Astrocyte (in vitro differentiated cells and primary cell): ENCODE measurements around the gene ICAM5. TPM values are rescaled to one million over a fixed set of nuclear protein-coding genes. Genes with fewer than 3 reads are reported as not detected.

Experiments
- DNase-seq: peaks from one replicate; pipeline ENCODE4 v3.0.0-alpha.2; 2010; ENCODE audit warnings: low read depth
- FAIRE-seq: peaks from 2 replicates; lab custom pipeline; 2011; peaks lifted over from hg19 to GRCh38; lab: Jason Lieb, UNC
- H2AFZ ChIP-seq: 2 replicates; pipeline ENCODE4 v1.6.0; 2012; ENCODE audit warnings: low read depth, low read length, inconsistent platforms
- H3K27ac ChIP-seq: 2 replicates; pipeline ENCODE4 v1.5.1; 2011; ENCODE audit warnings: low read depth, low read length, inconsistent platforms
- H3K27me3 ChIP-seq: 2 replicates; pipeline ENCODE4 v1.6.0; 2011; ENCODE audit warnings: low read length, inconsistent platforms; ENCODE audit not compliant: insufficient read depth
- H3K36me3 ChIP-seq: 2 replicates; pipeline ENCODE4 v1.5.1; 2011; ENCODE audit warnings: low read length, inconsistent platforms; ENCODE audit not compliant: insufficient read depth
- H3K4me1 ChIP-seq: 2 replicates; pipeline ENCODE4 v1.5.1; 2011; ENCODE audit warnings: low read length, inconsistent platforms; ENCODE audit not compliant: insufficient read depth
- H3K4me2 ChIP-seq: 2 replicates; pipeline ENCODE4 v1.6.0; 2012; ENCODE audit warnings: low read length, inconsistent platforms
- H3K4me3 ChIP-seq: 2 replicates; pipeline ENCODE4 v1.5.1; 2011; ENCODE audit warnings: low read depth, mild to moderate bottlenecking, low read length, inconsistent platforms; ENCODE audit not compliant: insufficient read depth
- H3K79me2 ChIP-seq: 2 replicates; pipeline ENCODE4 v1.6.0; 2012; ENCODE audit warnings: mild to moderate bottlenecking, low read length, inconsistent platforms; ENCODE audit not compliant: insufficient read depth
- H3K9ac ChIP-seq: 2 replicates; pipeline ENCODE4 v1.6.0; 2012; ENCODE audit warnings: mild to moderate bottlenecking, low read length, inconsistent platforms
- H3K9me3 ChIP-seq: 2 replicates; pipeline ENCODE4 v1.5.1; 2012; ENCODE audit warnings: low read depth, mild to moderate bottlenecking, low read length, inconsistent platforms; ENCODE audit not compliant: insufficient read depth
- H4K20me1 ChIP-seq: 2 replicates; pipeline ENCODE4 v1.6.0; 2012; ENCODE audit warnings: low read length, inconsistent platforms; ENCODE audit not compliant: insufficient read depth
- H3K27ac Mint-ChIP-seq: one replicate; pipeline ENCODE4 v1.8.0; 2021; ENCODE audit warnings: mild to moderate bottlenecking, mixed read lengths; ENCODE audit not compliant: unreplicated experiment
- H3K27me3 Mint-ChIP-seq: one replicate; pipeline ENCODE4 v1.8.0; 2021; ENCODE audit warnings: low read depth, mixed read lengths; ENCODE audit not compliant: unreplicated experiment
- H3K36me3 Mint-ChIP-seq: one replicate; pipeline ENCODE4 v1.8.0; 2021; ENCODE audit warnings: low read depth, mixed read lengths; ENCODE audit not compliant: unreplicated experiment
- H3K4me1 Mint-ChIP-seq: one replicate; pipeline ENCODE4 v1.8.0; 2021; ENCODE audit warnings: low read depth, mixed read lengths; ENCODE audit not compliant: unreplicated experiment
- H3K4me3 Mint-ChIP-seq: one replicate; pipeline ENCODE4 v1.8.0; 2021; ENCODE audit warnings: mild to moderate bottlenecking, moderate library complexity, mixed read lengths; ENCODE audit not compliant: unreplicated experiment
- H3K9me3 Mint-ChIP-seq: one replicate; pipeline ENCODE4 v1.8.0; 2021; ENCODE audit warnings: mild to moderate bottlenecking, mixed read lengths; ENCODE audit not compliant: unreplicated experiment
- EZH2 ChIP-seq: IDR thresholded peaks from 2 replicates; pipeline ENCODE4 v1.6.1; 2012; ENCODE audit warnings: mild to moderate bottlenecking, low read length, inconsistent platforms; ENCODE audit not compliant: insufficient read depth
- total RNA-seq: library from RNA; stranded (reverse); gene quantifications from 2 replicates; pipeline ENCODE4 v1.2.1, GENCODE V29; 2021
- TF ChIP-seq, protein P1 (sequence below): IDR thresholded peaks from 2 replicates; pipeline ENCODE4 v1.5.1; 2011; ENCODE audit warnings: low read depth, mild to moderate bottlenecking, inconsistent platforms, low read length, moderate library complexity; ENCODE audit not compliant: insufficient read depth

The ICAM5 gene
- total RNA-seq, 1 donor from 2014 or later, result 0.07 TPM

DNA sequence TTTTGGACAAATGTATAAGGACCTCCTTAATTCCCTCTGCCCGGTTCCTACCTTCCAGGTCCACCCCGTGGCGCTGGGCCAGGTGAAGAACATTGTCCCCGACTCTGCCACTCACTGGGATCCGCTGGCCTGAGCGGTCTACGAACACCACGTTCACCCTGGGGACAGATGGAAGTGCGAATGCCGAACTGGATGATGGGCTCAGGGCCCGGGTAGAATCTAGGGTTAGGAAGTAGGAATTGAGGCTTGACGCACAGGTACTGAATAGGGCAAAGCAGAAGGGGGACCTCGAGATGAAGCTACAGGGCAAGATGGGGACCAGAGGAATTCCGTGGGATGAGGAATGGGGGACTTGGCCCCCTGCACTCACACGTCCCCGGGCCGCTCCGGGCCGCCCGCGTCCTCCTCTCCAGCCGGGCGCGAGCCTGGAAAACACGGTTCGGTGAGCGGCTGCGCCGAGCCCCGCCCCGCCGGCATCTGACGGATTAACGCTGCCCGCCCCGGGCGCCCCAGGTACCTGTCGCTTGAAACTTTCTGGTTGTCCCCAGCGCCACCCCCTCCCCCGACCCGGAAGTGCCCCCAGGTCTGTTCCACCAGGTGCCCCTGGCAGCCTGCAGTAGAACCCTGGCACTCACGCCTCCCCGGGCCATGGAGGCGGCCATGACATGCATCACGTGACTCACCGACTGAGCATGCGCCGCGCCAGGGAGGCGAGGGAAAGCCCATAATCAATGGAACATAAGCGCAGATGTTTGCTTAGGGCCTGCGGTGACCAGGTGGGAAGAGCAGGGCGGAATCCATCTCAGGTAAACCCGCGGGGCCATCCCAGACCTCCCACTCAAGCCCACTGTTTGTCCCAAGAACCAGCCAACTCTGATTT is 25.8 kb downstream of the ICAM5 start, which contains the start of gene FDX2:
FDX2 (minus strand) TSS at position 681 of the 880 bp plus-strand sequence; CDS start at position 662, 19 bp downstream.
- H3K27me3 ChIP-seq, result no peaks in the 10 kb centered on the region
- H3K36me3 ChIP-seq, result peaks cover 6% of the 10 kb centered on the region
- peak within 1 kb of the TSS; percentile 94 for H3K4me3 Mint-ChIP-seq
- H3K79me2 ChIP-seq, result peaks cover 6% of the 10 kb centered on the region
- H3K4me1 ChIP-seq, result no peaks in the 10 kb centered on the region
- no peaks in the 10 kb centered on the region for H3K9me3 ChIP-seq
- peak; percentile 43 for DNase-seq
- peaks cover 6% of the 10 kb centered on the region for H3K4me1 Mint-ChIP-seq
- TF ChIP-seq, protein P1, sequence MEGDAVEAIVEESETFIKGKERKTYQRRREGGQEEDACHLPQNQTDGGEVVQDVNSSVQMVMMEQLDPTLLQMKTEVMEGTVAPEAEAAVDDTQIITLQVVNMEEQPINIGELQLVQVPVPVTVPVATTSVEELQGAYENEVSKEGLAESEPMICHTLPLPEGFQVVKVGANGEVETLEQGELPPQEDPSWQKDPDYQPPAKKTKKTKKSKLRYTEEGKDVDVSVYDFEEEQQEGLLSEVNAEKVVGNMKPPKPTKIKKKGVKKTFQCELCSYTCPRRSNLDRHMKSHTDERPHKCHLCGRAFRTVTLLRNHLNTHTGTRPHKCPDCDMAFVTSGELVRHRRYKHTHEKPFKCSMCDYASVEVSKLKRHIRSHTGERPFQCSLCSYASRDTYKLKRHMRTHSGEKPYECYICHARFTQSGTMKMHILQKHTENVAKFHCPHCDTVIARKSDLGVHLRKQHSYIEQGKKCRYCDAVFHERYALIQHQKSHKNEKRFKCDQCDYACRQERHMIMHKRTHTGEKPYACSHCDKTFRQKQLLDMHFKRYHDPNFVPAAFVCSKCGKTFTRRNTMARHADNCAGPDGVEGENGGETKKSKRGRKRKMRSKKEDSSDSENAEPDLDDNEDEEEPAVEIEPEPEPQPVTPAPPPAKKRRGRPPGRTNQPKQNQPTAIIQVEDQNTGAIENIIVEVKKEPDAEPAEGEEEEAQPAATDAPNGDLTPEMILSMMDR, result no peak
- TF ChIP-seq EZH2, result no peak
- H3K36me3 Mint-ChIP-seq, result peaks cover 7% of the 10 kb centered on the region
- peak within 1 kb of the TSS; percentile 80 for H3K9ac ChIP-seq
- FAIRE-seq, result no peak
- no peaks in the 10 kb centered on the region for H4K20me1 ChIP-seq
- H3K27me3 Mint-ChIP-seq, result no peaks in the 10 kb centered on the region
- peak within 1 kb of the TSS; percentile 68 for H2AFZ ChIP-seq
- no peak within 1 kb of the TSS for H3K27ac ChIP-seq
- H3K4me2 ChIP-seq, result peak within 1 kb of the TSS; percentile 85
- H3K4me3 ChIP-seq, result peak within 1 kb of the TSS; percentile 77
- no peaks in the 10 kb centered on the region for H3K9me3 Mint-ChIP-seq
- peak within 1 kb of the TSS; percentile 96 for H3K27ac Mint-ChIP-seq

DNA sequence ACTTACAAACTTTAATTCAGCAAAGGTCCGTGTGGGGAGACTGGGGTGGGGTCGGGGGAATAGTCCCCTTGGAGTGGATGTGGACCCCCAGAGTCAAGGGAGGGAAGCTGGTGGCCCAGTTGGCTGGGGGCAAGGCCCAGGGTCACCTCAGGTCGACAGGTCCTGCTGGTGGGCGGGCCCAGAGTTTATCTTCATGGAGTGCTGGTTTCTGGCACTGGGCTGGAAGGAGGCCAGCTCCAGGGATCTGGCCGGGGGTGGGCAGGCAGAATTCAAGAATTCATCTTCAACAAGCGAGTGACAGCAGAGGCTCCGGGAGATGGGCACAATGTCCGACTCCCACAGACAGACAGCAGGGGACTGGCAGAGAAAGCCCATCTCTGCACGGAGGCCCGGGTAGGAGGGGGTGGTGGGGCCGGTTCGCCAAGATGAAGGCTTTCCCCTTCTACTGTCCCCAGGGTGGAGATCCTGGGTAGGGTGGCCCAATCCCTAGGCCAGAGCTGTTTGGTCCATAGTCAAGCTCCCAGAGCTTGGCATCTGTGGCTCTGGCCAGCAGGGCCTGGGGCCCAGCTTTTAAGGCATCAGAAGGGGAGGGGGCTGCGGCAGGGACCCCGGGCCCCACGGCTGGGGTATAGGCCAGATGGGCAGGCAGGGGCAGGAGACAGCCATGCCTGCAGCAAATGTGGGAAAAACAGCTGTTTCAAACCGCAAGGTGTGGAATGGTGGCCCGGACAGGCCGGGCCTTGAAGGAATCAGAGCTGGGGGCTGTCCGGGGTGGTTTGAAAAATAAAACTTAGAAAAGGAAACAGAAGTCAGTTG is 26.7 kb downstream of the ICAM5 start:
- Histone ChIP-seq H2AFZ (no peak overlapping the region), H3K79me2 (peaks cover 6% of the 10 kb centered on the region), H3K36me3 (peaks cover 6% of the 10 kb centered on the region), H3K27me3 (no peaks in the 10 kb centered on the region), H3K4me3 (no peak overlapping the region), H3K9ac (peak overlapping the region; percentile 80), H3K27ac (no peak overlapping the region), H4K20me1 (no peaks in the 10 kb centered on the region), H3K4me2 (peak overlapping the region; percentile 85), H3K4me1 (no peaks in the 10 kb centered on the region), H3K9me3 (no peaks in the 10 kb centered on the region)
- Mint-ChIP-seq H3K27me3 (no peaks in the 10 kb centered on the region), H3K36me3 (peaks cover 5% of the 10 kb centered on the region), H3K27ac (no peak overlapping the region), H3K4me3 (peak overlapping the region; percentile 94), H3K9me3 (no peaks in the 10 kb centered on the region), H3K4me1 (peaks cover 6% of the 10 kb centered on the region)
- TF ChIP-seq EZH2, result no peak
- TF ChIP-seq, protein P1, result no peak
- FAIRE-seq, result no peak
- no peak for DNase-seq
